SK-N-SH treated with all-trans-retinoic acid at 6 μM for 48 hours (cell line): Measurements from ENCODE around the gene FCGBP.

Experiments used
- BACH2 ChIP-seq: fragments of 250-450 bp; sonication (Bioruptor Pico); IDR thresholded peaks from 2 replicates; pipeline ENCODE4 v1.9.0; 2021; ENCODE audit warnings: mild to moderate bottlenecking, borderline replicate concordance
- CREB5 ChIP-seq: fragments of 250-450 bp; sonication (Bioruptor Pico); IDR thresholded peaks from 2 replicates; pipeline ENCODE4 v1.5.1; 2020; ENCODE audit warnings: low read depth, mild to moderate bottlenecking, moderate library complexity
- GLIS3 ChIP-seq: fragments of 250-450 bp; sonication (Bioruptor Pico); IDR thresholded peaks from 2 replicates; pipeline ENCODE4 v1.5.0; 2020; ENCODE audit warnings: mild to moderate bottlenecking, moderate library complexity
- ISL1 ChIP-seq: fragments of 250-450 bp; sonication (Bioruptor Pico); IDR thresholded peaks from 2 replicates; pipeline ENCODE4 v2.1.2; 2022; ENCODE audit warnings: mild to moderate bottlenecking, moderate library complexity
- PATZ1 ChIP-seq: fragments of 250-450 bp; sonication (Bioruptor Pico); IDR thresholded peaks from 2 replicates; pipeline ENCODE4 v1.8.0; 2020; ENCODE audit warnings: mild to moderate bottlenecking, moderate library complexity, borderline replicate concordance
- POU6F1 ChIP-seq: fragments of 250-450 bp; sonication (Bioruptor Pico); IDR thresholded peaks from 2 replicates; pipeline ENCODE4 v1.8.0; 2021; ENCODE audit warnings: low read depth, mild to moderate bottlenecking, moderate library complexity, borderline replicate concordance
- TOX ChIP-seq: fragments of 250-450 bp; sonication (Bioruptor Pico); IDR thresholded peaks from 2 replicates; pipeline ENCODE4 v1.8.0; 2021; ENCODE audit warnings: mild to moderate bottlenecking, moderate library complexity, borderline replicate concordance
- ZC3H10 ChIP-seq: fragments of 250-450 bp; sonication (Bioruptor Pico); IDR thresholded peaks from 2 replicates; pipeline ENCODE4 v1.5.1; 2021; ENCODE audit warnings: mild to moderate bottlenecking, moderate library complexity
- ZFP30 ChIP-seq: fragments of 450-650 bp; formaldehyde crosslinking; IDR thresholded peaks from 2 replicates; pipeline ENCODE4 v1.5.0; 2022; ENCODE audit warnings: mild to moderate bottlenecking, moderate library complexity
- ZNF8 ChIP-seq: fragments of 450-650 bp; formaldehyde crosslinking; IDR thresholded peaks from 2 replicates; pipeline ENCODE4 v1.5.0; 2020; ENCODE audit warnings: mild to moderate bottlenecking, moderate library complexity

GRCh38 chr19:39935364-39935661 is 879 bp upstream of the FCGBP start:
- TF ChIP-seq ZC3H10 (CRISPR knock-in tag) (no peak), PATZ1 (CRISPR knock-in tag) (no peak), TOX (no peak), ZFP30 (no peak), GLIS3 (CRISPR knock-in tag) (no peak), POU6F1 (CRISPR knock-in tag) (no peak), CREB5 (CRISPR knock-in tag) (no peak), ISL1 (CRISPR knock-in tag) (no peak), ZNF8 (CRISPR knock-in tag) (no peak), BACH2 (CRISPR knock-in tag) (no peak)
